LHCN-M2 (cell line): ENCODE data around the gene TMEM138. TPM values are rescaled to one million over a fixed set of nuclear protein-coding genes. Genes with fewer than 3 reads are reported as not detected.
"Not testable (repeated sequence)": the region's sequence is repeated elsewhere in the genome, so short reads cannot be mapped to it uniquely, and the experiment has no call there.

Source experiments
- DNase-seq: peaks from one replicate; pipeline ENCODE4 v3.0.0-alpha.2; 2012; ENCODE audit warnings: low read depth
- total RNA-seq: library from RNA; depleted of rRNA; stranded (reverse); fragments of >200 nt; gene quantifications from 2 replicates; pipeline ENCODE4 v1.2.3, GENCODE V29; 2014

The TMEM138 gene
- total RNA-seq, 1 experiment from 2014 or later: 66.3 TPM

DNA sequence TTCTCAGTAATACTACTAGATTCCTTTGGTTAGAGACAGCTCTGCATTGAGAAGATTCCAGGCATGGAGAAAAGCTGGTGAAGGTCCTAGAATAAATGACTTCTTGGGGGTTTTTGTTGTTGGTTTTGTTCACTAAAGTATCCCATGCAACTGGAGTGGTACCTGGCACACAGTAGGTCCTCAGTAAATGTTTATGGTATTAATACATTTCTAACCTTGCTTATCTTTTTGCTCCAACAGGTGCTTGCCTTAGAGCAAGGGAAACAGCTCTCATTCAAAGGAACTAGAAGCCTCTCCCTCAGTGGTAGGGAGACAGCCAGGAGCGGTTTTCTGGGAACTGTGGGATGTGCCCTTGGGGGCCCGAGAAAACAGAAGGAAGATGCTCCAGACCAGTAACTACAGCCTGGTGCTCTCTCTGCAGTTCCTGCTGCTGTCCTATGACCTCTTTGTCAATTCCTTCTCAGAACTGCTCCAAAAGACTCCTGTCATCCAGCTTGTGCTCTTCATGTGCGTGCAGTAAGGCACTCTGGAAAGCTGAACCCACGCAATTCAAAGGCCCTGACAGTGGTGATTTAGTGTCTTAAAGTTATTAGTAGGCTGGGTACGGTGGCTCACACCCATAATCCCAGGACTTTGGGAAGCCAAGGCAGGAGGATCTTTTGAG, 2.0 kb downstream of the TMEM138 start:
- no peak for DNase-seq

DNA sequence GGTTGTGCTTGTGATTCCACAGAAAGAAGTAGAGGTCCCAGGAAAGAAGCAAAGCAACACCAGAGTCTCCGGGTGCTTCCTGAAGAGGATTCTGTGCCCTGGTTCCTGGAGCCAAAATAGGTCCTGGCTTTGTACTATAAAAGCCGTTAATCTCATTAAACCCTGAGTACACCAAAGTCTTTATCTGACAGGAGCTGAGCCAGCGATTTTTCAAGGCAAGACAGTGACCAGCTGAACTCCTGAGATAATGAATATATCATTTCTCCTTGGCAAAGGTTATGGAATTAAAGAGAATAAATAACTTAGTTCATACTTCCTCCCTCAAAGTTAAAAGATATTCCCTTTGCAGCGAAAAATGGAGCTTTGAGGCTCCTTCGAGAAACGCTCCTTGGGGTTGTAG, 5.2 kb downstream of the TMEM138 start:
- no peak for DNase-seq

DNA sequence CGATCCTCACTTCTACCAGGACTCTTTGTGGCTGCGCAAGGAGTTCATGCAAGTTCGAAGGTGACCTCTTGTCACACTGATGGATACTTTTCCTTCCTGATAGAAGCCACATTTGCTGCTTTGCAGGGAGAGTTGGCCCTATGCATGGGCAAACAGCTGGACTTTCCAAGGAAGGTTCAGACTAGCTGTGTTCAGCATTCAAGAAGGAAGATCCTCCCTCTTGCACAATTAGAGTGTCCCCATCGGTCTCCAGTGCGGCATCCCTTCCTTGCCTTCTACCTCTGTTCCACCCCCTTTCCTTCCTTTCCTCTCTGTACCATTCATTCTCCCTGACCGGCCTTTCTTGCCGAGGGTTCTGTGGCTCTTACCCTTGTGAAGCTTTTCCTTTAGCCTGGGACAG, 6.5 kb downstream of the TMEM138 start:
- DNase-seq: no peak

DNA sequence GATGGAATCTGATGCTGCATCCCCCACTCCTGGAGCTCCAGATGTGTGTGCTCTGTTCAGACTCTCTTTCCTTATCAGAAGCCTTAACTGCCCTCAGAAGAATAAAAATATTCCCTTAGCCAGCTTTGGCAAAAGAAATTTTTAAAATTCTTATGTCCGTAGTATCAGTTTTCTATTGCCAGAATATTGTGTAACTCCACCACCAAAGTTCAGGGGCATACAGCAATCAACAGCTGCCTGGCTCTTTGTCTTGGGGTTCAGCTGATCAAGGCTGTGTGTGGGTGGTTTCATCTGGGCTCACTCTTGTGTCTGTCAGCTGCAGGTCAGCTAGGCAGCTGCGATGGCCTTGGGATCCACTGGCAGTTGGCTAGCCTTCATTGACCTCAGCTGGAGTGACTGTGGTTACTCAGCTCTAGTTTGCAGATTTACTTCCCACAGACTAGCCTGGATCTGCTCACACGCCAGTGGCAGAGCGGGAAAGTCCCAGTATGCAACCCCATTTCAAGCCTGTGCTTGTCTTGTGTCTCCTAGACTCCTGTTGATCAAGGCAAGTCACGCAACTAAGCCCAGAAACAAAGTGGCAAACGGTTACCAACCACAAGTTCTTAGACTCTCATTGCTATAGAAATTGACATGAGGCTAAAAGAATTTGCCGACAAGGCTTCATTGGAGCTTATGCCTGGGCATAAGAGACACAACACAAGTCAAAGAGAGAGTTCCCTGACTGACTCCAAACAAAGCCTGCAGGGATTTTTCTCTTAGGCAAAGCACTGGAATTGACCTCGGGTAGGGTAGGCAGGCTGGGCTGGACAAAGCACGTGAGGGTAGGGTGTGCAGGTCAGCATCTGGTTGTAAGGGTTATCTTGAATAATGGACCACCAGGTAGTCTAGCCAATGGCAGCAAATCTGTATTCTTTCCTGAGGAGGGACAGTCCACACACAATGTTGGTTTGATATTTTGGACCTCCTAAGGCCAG, 7.5 kb downstream of the TMEM138 start:
- DNase-seq: peak; percentile 100

DNA sequence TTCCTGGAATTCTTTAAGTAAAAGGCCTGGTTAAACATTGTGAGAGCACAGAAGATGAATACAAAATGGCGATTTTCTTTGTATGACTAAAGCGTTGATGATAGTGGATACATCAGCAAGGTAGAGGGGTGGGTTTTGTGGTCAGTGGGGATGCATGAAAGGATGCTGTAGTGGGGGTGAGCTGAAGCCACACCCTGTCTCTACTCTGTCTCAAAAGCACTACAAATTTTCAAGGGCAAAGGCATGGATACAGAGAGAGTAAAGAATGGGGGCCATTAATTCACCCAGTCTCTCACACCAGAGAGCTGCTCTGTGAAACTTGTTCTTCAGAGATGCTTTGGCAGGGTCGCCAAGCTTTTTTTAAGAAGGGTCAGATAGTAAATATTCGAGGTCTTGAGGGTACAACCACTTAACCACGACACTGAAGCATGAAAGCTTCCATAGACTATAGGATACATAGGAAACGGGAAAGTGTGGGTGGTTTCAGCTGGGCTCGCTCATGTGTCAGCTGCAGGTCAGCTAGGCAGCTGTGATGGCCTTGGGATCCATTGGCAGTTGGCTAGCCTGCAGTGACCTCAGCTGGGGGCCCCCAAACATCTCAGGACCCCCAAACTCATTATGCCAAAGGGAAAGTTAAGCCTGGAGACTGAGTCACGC, 8.3 kb downstream of the TMEM138 start:
- peak; percentile 66 for DNase-seq

DNA sequence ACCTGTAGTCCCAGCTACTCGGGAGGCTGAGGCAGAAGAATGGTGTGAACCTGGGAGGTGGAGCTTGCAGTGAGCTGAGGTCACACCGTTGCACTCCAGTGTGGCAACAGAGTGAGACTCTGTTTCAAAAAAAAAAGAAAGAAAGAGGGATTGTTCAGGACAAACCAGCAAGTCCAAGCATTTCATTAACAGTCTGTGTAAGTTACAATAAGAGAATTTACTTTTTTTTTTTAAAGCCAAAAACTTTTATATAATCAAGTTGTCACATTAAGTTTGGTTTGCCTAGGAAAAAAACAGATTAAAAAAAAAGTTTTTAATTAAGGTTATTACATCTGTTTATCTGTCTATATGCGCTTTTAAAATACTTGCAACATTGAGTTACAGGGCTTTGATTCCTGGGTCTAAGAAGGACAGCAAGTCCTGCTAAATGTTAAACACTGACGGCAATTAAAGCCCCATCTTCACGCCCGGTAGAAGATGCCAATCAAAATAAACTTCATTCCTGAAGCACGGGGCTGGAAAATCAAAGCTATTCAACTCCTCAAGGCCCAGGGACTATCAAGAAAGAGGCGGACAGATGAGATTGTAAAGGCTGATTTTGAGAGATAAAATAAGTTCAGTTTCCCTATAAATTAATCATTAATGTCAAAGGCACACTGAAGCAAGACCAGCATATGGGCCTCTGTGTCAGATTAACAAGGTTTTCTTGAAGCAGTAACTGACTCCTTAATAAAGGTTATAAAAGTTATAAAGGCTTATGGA, 10.7 kb downstream of the TMEM138 start:
- DNase-seq: no peak

DNA sequence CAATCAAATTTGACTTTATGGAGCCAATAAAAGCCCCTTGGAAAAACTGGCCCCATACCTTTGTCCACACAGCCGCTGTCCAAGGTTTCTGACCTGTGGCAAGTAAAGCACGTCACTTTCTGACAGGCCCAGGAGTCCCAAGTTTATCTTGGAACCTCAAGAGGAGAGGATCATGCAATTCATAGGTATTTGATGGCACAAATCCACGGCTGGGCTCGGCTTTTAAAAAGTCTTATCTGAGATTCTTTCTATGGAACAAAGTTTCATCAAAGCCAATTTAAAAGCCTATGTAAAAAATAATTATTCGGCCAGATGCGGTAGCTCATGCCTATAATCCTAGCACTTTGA, 13.6 kb downstream of the TMEM138 start:
- DNase-seq: no peak

DNA sequence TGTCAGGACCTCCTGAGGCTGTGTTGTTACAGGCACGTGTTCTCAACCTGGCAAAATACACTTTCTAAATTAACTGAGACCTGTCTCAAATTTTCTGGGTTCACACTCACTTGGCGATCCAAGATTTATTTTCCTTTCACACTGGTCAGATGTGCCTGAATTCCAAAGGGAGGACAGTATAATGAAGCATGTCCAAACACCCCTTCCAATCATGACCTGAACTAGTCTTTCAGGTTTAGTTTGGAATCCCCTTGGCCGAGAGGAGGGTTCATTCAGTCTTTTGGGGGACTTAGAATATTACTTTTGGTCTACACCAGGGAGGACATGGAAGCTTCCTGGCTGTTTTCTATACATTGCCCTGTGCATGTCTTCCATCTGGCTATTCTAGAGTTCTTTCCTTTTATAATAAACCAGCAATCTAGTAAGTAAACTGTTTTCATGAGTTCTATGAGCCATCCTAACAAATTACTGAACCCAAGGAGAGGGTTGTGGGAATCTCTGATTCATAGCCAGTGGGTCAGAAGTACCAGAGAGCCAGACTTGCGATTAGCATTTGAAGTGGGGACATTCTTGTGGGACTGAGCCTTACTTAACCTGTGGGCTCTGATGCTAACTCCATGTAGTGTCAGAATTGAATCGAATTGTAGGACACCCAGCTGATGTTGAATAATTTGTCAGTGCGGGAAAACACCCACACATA, 15.4 kb downstream of the TMEM138 start:
- DNase-seq: peak; percentile 56

DNA sequence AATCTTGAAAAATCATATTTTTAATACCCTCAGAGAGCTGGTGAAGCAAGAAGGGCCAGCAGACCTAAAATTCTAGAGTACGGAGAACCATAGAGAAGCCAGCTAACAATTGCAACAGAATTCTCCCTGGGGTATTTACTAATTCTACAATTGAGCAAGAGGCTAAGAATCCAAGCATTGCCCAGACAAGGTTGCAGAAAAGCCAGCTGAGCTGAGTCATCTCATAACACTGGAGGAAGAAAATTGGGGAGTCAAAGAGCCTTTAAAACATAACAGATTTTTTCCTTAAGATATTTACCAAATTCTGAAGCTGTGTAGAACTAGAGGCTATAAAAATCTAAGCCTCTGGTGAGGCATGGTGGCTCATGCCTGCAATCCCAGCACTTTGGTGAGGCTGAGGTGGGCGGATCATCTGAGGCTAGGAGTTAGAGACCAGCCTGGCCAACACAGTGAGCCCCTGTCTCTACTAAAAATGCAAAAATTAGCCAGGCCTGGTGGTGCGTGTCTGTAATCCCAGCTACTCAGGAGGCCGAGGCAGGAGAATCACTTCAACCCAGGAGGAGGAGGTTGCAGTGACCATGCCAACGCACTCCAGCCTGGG, 16.6 kb downstream of the TMEM138 start:
- peak; percentile 99 for DNase-seq

DNA sequence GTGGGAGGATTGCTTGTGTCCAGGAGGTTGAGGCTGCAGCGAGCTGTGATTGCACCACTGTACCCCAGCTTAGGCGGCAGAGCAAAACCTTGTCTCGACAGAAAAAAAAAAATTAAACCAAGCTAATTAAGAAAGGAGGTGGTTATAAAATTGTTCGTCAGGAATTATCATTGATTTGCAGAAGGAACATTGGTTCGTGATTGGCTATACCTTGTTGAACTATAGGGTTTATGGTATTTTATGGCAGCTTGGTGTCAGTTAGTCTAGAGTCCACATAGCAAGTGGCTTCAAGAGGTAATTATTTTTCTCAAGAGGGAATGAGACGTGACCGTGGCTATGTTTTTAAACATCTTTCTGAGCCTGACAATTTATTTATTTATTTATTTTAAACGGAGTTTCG, 18.7 kb downstream of the TMEM138 start:
- no peak for DNase-seq

DNA sequence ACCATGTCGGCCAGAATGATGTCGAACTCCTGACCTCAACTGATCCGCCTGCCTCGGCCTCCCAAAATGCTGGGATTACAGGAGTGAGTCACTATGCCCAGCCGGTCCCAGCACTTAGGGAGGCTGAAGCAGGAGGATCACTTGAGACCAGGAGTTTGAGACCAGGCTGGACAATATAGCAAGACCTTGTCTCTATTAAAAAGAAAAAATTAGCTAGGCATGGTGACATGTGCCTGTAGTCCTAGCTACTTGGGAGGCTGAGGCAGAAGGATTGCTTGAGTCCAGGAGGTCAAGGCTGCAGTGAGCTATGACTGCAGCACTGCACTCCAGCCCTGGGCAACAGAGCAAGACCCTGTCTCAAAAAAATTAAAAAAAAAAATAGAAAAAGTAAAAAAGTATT, 21.7 kb downstream of the TMEM138 start:
- not testable (repeated sequence) for DNase-seq

DNA sequence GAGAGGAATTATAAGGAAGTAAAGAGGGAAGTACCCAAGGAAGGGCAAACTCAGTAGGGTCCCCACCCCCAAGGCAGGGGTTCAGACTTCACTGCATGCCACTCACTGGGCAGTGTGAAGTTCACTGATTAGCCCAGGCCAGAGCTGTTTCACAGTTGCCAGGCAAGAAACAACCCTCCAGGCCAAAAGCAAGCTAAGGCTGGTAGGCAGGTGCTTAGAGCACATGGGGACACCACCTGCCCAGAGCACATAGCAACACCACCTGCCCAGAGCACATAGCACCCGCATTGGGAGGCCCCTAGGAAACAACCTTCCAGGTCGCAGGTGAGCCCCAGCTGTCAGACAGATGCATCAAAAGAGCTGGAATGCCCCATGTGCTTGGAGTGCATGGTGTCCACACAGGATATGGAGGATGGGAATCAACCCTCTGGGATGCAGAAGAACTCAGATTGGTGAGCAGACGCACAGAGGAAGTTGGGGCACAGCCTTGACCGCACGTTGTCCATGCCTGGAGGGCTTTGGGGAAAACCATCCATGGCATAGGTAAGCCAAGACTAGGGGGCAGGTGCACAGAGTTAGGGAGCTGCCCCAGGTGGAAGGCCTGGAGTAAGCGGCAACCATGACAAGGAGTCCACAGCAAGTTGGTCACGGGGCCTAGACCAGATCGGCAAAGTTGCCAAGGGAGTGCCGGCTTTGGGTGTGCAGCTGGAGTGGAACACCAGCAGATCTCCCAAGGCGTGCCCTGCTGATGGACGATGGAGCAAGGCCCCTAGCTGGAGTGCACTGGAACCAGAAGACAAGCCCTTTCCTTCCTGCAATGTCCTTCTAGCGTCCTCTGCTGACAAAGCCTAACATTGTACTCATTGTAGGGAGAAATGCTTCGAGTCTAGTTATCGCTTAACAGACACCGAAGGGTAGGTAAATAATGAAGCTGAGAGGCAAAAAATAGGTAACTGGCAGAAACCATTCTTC, 22.4 kb downstream of the TMEM138 start:
- peak; percentile 76 for DNase-seq

DNA sequence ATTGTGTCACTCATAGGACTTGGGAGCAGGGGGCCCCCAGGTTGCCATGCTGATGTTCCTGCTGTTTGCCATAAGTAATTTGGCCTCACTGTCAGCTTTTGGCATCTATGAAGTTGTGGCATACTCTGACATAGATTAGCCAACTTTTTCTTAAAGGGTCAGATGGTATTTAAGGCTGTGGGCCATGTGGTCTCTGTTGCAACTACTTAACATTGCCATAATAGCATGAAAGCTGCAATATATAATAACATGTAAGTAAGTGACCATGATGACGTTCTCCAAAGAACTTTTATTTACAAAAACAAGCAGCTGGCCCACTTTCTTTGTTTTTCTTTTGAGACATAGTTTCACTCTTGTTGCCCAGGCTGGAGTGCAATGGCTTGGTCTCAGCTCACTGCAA, 28.0 kb downstream of the TMEM138 start:
- DNase-seq: no peak

DNA sequence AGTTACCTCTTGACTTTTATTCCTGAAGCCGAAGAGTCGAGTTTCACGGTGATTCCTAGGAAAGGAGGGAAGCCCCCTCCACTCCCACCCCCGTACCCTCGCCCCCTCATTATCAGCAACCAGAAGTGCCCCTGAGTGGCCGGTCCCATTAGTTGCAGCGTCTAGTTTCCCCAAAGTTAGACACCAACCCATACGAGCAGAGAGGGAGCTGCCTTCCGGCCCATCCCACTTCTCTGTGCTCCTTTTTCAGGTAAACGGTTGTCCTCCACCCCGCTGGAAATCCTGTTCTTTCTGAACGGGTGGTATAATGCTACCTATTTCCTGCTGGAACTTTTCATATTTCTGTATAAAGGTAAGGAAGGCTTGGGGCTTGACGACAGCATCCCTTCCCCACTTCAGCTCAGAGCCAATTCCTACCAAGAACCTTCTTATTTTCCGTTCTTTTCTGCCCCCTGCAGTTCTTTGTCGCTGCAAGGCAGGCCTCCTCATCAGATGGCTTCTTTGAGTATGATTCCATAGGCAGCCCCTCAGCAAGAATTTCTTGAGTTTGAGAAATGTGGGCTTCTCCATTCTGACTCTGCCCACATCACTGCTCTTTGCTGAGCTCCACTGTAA, 30.9 kb downstream of the TMEM138 start:
- no peak for DNase-seq

DNA sequence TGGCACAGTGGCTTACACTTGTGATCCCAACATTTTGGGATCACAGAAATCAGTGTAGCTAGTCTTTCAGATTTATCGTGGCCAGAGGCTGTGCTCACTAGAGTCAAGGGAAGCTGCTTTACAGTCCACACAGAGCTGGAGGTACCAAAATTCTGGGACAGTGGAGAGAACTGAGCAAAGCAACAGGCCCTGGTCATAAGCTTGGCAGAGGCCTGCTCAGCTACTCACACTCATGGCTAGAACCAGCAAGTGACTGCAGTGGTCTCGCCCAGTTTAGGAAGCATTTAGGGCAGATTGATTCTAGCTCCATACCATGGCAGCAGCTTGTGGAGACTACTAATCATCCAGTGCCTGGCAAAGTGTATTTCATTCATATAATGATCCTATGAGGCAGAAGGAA, 39.0 kb downstream of the TMEM138 start:
- no peak for DNase-seq

DNA sequence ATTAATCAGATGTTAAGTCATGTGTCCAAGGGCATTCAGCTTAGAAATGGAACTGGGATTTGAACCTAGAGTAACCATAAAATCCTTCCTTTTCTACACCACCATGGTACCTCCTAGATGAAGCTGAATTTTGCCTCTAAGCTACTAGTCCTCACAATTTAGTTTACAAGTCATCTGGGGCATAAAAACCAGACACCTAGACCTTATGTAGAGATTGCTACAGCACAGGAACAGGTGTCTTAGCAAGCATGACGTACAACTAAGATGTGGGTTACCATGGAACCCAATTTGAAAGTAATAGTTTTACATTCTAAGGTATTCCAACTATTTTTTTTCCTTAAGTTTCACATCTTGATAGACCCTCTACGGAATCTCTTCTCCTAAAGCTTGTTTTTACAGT, 39.4 kb downstream of the TMEM138 start:
- DNase-seq: no peak

DNA sequence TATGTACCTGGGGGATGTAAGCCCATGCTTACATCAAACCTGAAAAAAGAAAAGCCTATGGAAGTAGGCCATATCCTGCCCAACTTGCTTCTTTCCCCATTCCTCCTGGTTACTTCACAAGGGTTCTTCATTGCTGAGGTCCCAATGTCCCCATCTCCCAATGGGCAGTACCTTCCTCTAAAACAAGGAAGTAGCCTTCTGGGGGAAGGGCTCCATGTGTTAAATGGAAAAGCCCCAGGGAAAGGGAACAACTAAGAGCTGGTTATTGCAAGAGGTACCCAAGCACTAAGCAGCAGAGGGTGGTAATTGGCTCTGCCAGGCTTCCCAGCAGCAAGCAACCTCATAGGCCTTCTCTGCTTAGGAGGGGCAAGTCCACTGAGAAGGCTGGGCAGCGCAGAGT, 41.5 kb downstream of the TMEM138 start:
- no peak for DNase-seq

DNA sequence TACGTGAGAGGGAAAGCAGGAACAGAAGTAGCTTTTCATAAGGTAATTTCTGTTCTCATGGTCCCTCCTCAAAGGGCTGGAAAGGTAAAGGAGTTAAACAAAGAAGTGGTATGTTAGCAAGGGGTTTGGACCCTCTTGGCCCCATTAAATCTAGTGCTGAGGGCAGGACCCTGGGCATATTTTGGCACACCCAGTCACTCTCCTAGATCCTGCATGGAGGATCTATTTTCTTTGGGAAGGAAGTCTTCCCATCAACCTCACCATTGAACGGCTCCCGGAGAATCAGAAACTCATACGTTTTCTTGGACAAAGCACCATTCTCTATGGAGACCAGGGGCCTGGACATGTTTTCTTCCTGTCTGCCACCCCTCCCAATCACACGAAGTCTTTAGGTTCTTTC, 41.9 kb downstream of the TMEM138 start:
- DNase-seq: no peak

DNA sequence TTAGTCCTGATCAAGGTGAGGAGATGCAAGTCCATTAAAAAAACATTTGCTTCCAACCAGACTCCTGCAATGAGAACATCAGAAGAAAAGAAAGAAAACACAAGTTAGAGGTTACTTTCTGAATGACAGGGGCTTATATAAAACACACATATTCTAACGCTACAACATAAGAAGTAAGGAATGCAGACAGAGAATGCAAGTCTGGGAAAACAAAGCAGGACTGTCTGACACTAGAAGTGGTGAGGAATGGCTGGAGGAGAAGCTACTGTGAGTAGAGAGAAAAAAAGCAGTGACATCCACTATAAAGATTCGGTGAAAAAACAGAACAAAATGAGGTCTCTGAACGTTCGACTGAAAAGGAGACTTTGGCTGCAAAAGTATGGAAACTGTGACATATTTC, 42.5 kb downstream of the TMEM138 start:
- no peak for DNase-seq
